ENCODE measurements around the gene RNF220. TPM values are rescaled to one million over a fixed set of nuclear protein-coding genes. Genes with fewer than 3 reads are reported as not detected.

Gene RNF220
- total RNA-seq, 2 experiments from 2014 or later: 106 to 108 TPM

DNA sequence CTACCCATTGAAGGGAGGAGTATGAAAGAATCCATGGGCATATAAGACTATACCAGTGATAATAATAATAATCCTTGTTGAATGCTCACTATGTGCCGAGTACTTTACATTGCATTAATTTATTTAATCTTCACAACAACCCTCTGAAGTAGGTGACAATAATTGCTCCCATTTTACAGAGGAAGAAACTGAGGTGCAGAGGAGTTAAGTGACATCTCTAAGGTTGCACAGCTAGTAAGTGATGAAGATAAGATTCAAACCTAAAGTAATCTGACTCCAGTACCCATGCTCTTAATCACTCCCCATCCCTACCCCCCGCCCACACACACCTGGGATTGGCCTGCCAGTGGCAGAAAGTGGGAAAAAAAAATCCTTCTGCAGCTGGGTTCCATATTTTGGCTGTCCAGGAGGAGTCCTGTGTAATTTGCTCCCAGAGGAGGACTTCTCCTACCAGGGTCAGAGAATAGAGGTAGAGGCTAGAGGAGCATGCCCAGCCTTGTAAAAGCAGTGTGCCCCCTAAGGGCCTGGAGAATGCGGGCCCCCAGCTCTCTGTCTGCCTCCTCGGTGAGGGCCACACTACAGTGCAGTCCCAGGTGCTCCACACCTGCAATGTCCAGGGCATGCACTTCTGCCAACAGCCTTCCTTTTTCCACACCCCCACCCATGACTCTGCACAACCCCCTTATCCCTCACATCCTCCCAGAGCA lies 211.4 kb downstream of the RNF220 start:
- ChIA-PET POLR2A (no interaction called here), CTCF (interaction anchor here (0.6 kb wide), 1 partner anchor 25 kb away, joined by 3 read pairs; no protein-coding TSS in a partner anchor)

DNA sequence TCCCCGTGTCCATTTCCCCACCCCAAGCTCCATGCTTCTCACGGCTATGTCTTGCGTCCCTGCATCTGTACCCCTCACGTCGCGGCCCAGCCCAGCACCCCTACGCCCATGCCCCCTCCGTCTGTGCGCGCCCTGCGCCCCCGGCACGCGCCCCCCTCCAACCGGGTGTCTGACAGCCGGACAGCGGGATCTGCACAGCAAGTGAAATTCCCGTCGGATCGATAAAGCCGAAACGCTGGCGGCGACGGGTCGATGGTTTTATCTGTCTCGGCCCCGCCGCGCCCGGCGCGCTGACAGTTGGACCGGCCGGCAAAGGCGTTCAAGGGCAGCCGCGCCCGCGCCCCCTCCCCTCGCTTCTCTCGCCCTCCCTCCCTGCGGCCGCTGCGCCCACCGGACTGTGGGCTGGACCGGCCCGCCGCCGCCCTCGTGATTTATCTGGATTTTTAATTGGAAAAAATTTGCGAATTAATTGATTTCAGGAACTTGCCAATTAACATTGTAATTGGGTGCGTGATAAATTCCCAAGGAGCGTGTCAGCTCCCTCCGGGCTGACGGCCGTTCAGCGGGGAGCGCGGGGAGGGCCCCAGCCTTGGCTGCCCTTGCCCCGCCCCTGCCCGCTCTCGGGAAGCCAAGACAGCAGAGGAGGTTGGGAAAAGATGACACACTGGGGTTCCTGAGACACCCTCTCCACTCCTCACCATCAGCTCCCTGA lies 212.1 kb downstream of the RNF220 start:
- ChIA-PET POLR2A (interaction anchor here (1.1 kb wide), 1 partner anchor 14 kb away, joined by 3 read pairs; no protein-coding TSS in a partner anchor), CTCF (interaction anchor here (1.0 kb wide), 1 partner anchor 12 kb away, joined by 3 read pairs; no protein-coding TSS in a partner anchor)

GRCh38 chr1:44617703-44618029 lies 212.6 kb downstream of the RNF220 start:
- POLR2A ChIA-PET: interaction anchor here (1.1 kb wide), 1 partner anchor 14 kb away, joined by 3 read pairs; no protein-coding TSS in a partner anchor
- CTCF ChIA-PET: interaction anchor here (1.0 kb wide), 1 partner anchor 11 kb away, joined by 3 read pairs; no protein-coding TSS in a partner anchor

DNA sequence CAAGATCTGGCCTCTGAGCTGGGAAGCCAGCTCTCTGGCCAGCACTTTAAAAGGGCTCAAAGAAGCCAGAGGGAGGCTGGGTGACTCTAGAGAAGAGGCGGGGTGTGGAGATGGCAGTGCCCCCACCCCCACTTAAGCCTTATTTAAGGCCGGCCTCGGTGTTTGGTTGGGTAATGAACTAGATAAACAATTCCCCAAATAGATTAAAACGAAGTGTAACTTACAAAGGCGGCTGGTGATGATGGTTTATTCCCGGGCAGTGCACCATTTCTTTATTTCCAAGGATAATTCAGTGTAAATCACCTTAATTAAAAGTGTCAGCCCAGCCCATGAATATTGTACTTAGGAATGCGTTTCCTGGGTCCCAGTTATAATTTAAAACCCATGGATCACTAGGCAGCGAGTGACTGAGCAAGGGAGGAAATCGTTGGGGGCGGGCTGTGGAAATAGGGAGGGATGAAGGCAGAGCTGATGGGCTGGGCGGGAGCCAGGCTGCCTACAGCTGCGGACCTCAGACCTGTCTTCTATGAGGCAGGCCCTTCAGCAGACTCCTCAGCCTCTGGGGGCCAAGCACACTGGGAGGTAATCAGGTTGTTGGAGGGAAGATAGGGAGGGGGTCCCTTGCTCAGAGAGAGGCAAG lies 214.3 kb downstream of the RNF220 start:
- ChIA-PET CTCF (no interaction called here), POLR2A (no interaction called here)

DNA sequence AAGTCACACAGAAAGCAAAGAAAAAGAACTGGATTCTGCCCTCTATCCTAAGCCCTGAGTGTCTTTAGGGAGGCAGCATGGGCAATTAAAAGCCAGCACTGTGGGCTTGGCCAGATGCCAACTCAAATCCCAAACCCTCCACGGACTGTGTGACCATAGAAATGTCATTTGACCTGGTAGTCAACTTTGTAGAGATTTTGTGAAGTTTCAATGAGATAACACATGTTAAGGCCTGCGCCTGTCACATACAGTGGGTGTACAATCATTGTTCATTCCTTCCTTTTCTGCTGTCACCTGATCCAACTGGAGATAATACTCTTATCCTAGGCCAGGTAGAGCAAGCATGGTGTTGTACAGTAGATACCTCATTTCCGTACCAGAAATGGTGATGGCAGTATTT lies 215.0 kb downstream of the RNF220 start:
- CTCF ChIA-PET: no interaction called here

DNA sequence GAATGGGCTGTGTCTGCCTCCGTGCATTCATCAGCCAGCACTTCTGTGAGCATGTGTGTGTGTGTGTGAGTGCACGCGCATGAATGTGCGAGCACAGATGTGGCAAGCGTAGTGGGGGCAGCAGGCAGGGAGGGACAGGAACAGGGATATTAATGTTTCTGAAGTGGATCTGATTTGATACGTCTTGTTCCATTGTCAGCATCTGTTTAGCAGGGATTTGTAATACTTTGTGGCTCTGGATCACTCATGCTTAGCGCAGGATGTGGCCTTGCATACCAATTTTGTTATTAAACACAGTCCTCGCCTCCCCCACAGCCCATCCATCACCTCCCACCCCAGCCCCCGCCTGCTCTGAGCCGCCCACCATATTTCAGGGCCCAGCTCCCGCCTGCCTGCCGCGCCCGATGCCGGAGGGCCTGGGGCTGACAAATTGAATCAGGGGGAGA lies 216.8 kb downstream of the RNF220 start:
- CTCF ChIA-PET: no interaction called here
- POLR2A ChIA-PET: interaction anchor here (1.3 kb wide), 1 partner anchor 10 kb away, joined by 3 read pairs; no protein-coding TSS in a partner anchor

More for the DNA sequence above, 215.0 kb downstream of the RNF220 start:
- POLR2A ChIA-PET: no interaction called here

- POLR2A ChIA-PET: no interaction called here
- CTCF ChIA-PET: no interaction called here
Observed at GRCh38 chr1:44624268-44624901, 219.3 kb downstream of the RNF220 start.

GRCh38 chr1:44625348-44625747 lies 220.3 kb downstream of the RNF220 start:
- POLR2A ChIA-PET: no interaction called here
- CTCF ChIA-PET: no interaction called here

DNA sequence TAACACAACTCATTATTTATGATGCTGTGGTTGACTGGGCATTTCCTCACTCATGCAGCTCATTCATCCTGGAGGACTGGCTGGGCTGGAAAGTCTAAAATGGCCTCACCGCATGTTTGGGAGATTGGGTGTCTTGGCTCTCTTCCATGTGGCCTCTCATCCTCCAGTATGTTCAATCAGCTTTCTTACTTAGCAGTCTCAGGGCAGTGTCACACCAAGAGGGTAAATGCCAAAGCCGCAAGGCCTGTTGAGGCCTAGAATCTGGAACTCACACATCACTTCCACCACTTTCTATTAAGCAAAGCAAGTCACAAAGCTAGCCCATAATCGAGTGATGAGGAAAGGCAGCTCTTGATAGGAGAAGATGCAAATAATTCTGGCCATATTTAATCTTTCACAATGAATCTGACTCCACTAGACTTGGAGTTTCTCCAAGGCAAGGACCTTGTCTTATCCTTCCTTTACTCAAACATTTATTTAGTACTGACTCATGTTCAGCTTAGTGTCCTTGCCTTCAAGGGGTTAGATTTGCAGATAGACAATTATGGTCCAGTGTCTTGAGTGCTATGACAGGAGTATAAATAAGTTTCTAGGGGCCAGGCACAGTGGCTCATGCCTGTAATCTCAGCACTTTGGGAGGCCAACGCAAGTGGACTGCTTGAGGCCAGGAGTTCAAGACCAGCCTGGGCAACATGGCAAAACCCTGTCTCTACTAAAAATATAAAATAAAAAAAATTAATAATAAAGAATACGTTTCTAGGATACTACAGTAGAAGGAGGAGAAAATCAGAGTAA lies 224.1 kb downstream of the RNF220 start:
- ChIA-PET POLR2A (no interaction called here), CTCF (interaction anchor here (0.6 to 2.1 kb wide), 3 partner anchors 12 to 244 kb away, joined by 3 to 6 read pairs (median 3); no protein-coding TSS in a partner anchor)

DNA sequence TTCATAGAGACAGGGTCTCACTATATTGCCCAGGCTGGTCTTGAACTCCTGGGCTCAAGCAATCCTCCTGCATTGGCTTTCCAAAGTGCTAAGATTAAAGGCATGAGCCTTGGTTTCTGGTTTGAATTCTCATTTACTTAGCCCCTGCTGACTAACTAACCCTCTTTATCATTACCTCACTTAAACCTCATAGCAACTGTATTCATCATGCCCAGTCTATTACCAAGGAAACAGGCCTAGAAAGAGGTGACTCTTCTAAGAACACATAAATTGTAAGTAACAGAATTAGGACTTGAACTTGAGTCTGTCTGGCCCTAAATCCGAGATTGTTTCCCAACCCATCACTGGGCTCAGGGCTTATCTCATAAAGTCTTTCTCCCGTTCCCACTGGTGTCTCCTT lies 225.1 kb downstream of the RNF220 start:
- CTCF ChIA-PET: no interaction called here
- POLR2A ChIA-PET: no interaction called here

- POLR2A ChIA-PET: interaction anchor here (0.6 to 2.4 kb wide), 12 partner anchors 9 to 368 kb away, joined by 3 to 9 read pairs (median 4); partner anchors contain the start of genes ARMH1 and TMEM53
- CTCF ChIA-PET: interaction anchor here (0.6 to 2.8 kb wide), 5 partner anchors 10 to 253 kb away, joined by 3 to 18 read pairs (median 3); no protein-coding TSS in a partner anchor
Observed at GRCh38 chr1:44631333-44631646, 226.2 kb downstream of the RNF220 start.

DNA sequence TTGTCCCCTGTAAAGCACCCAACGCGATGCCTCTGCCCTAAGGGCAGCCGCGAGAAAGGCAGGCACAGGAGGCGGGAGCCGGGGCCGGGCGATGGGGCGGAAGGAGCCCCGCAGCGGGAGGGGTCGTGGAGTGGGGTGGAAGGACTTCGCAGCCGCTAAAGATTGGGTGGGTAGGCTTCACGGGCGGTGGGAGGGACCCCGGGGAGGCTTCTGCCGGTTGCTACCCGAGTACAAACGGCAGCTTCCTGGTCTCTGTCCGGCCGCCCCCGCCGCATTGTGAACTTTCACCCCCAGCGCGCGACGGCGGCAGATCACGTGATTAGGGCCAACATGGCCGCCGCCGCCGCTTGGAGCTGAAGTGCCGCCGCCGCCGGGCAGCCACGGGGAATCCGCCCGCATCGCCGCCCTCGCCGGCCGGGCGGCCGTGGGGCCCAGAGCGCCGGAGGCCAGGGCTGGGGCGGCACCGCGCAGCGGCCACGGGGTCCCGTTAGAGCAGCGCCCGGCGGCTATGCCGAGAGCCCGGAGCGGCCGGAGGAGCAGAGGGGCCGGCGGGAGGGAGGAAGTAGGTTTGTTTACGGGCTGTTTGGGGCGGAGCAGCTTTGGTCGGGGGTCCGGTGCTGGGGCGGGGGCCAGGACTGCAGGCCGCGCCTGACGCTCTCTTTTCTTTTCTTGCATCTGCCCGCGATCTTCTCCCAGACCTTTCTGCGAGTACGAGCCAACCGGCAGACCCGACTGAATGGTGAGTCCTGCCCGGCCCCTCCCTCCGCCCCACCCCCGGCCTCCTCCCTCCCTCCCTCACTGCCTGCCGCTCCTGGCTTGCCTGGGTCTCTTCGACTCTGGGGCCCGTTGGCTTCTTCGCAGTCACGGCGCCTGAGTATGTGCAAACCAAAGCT lies 226.8 kb downstream of the RNF220 start:
- ChIA-PET POLR2A (interaction anchor here (0.6 to 2.4 kb wide), 14 partner anchors 10 to 368 kb away, joined by 3 to 9 read pairs (median 4); partner anchors contain the start of genes ARMH1 and TMEM53), CTCF (interaction anchor here (1.0 to 2.8 kb wide), 3 partner anchors 10 to 59 kb away, joined by 3 to 18 read pairs (median 5); no protein-coding TSS in a partner anchor)

DNA sequence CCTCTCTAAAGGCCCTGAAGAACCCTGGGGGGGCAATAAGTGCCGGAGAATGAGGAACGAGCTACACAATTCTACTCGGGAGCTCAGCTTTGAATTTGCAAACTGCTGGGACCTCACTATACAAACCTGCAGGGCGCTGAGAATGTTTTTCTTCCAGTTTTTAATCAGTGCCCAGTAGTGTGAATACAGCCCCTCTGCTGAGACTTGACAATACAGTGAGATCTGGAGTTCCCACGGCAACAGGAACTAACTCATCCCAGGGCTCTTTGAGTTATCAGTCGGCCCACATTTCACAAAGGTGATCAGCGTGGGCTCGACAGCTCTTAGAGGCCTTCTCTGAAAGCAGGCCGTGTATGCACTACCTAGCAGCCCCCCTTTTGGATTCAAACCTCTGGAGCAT lies 227.5 kb downstream of the RNF220 start:
- ChIA-PET CTCF (interaction anchor here (2.8 kb wide), 1 partner anchor 20 kb away, joined by 18 read pairs; no protein-coding TSS in a partner anchor), POLR2A (interaction anchor here (1.0 to 2.4 kb wide), 6 partner anchors 9 to 89 kb away, joined by 4 to 9 read pairs (median 8); partner anchors contain the start of genes ARMH1 and TMEM53)

- ChIA-PET CTCF (interaction anchor here (1.0 to 2.0 kb wide), 2 partner anchors 17 to 18 kb away, joined by 3 to 6 read pairs; no protein-coding TSS in a partner anchor), POLR2A (no interaction called here)
Observed at GRCh38 chr1:44634606-44635189, 229.6 kb downstream of the RNF220 start.

GRCh38 chr1:44635439-44635838 lies 230.4 kb downstream of the RNF220 start:
- ChIA-PET CTCF (interaction anchor here (1.0 to 2.0 kb wide), 2 partner anchors 16 to 17 kb away, joined by 3 to 6 read pairs; no protein-coding TSS in a partner anchor), POLR2A (no interaction called here)

DNA sequence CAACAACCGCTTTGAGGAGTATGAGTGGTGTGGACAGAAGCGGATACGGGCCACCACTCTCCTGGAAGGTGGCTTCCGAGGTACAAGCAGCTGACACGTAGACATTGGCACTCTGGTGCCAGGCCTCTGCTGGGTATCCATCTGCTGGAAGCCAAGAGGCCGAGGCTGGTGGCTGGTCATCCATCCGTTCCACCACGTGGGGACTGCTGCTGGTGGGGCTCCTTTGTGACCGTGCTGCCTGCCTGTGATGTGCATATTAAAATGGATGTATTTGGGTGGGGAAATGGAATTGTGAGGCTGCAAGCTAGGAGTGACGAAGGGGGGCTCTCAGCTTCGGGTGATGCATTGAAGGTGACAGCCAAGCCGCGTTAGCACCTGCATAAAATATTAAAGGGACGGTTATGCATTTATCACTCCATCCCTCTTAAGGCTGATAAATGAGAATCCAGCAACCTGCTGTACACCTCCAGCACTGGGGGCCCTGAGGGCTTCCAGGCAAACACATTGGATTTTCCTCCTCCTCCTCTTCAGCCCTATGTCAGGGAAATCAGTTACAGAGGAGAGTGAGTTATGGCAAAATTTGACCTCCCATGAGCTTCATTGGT lies 231.1 kb downstream of the RNF220 start:
- ChIA-PET POLR2A (no interaction called here), CTCF (no interaction called here)
